Kidney (tissue), 14 donors: ENCODE measurements around the gene SEMA5B. TPM values are rescaled to one million over a fixed set of nuclear protein-coding genes. Genes with fewer than 3 reads are reported as not detected.

Experiments
- DNase-seq, 5 donors: peaks; one replicate each; pipeline ENCODE4 v3.0.0-alpha.2; 2013 to 2020
- FAIRE-seq: peaks from 2 replicates; lab custom pipeline; 2012; peaks lifted over from hg19 to GRCh38; lab: Jason Lieb, UNC
- H3K27ac ChIP-seq, 2 donors: one replicate each; pipeline ENCODE4 v1.7.0; 2013; ENCODE audit warnings: low read depth in 2 of 2, low read length in 2 of 2, inconsistent platforms in 1 of 2
- H3K27me3 ChIP-seq: one replicate; pipeline ENCODE4 v1.7.1; 2013; ENCODE audit warnings: low read length, inconsistent platforms; ENCODE audit not compliant: control insufficient read depth, insufficient read depth
- H3K36me3 ChIP-seq, 3 donors: one replicate each; pipeline versions ENCODE4 v1.7.0 to v1.7.1; 2013; ENCODE audit warnings: low read length in 3 of 3, control low read depth in 1 of 3, inconsistent platforms in 1 of 3; ENCODE audit not compliant: insufficient read depth in 3 of 3, control insufficient read depth in 2 of 3
- H3K4me1 ChIP-seq, 3 donors: one replicate each; pipeline versions ENCODE4 v1.7.0 to v1.7.1; 2013; ENCODE audit warnings: low read length in 3 of 3, inconsistent platforms in 1 of 3, low read depth in 1 of 3; ENCODE audit not compliant: control insufficient read depth in 2 of 3, insufficient read depth in 2 of 3
- H3K4me3 ChIP-seq, 3 donors: one replicate each; pipeline versions ENCODE4 v1.7.0 to v1.8.1; 2013; ENCODE audit warnings: low read length in 3 of 3, control low read depth in 1 of 3, inconsistent platforms in 1 of 3
- H3K9ac ChIP-seq, 3 donors: one replicate each; pipeline versions ENCODE4 v1.7.0 to v1.7.1; 2013; ENCODE audit warnings: low read length in 3 of 3, control low read depth in 1 of 3, inconsistent platforms in 1 of 3
- H3K9me3 ChIP-seq, 3 donors: one replicate each; pipeline versions ENCODE4 v1.7.0 to v1.7.1; 2013; ENCODE audit warnings: low read length in 3 of 3, control low read depth in 1 of 3, inconsistent platforms in 1 of 3; ENCODE audit not compliant: control insufficient read depth in 2 of 3, insufficient read depth in 1 of 3
- CTCF ChIP-seq: IDR thresholded peaks from 3 replicates; pipeline ENCODE4 v1.5.1; 2012; ENCODE audit warnings: mild to moderate bottlenecking, moderate library complexity, borderline replicate concordance; ENCODE audit not compliant: insufficient read depth; ENCODE audit errors: extremely low read depth
- intact Hi-C: fragments of 100-400 bp; cut with DNase I; formaldehyde crosslinking; loops from one replicate; pipeline ENCODE4 v1.11.1; 2022
- polyA plus RNA-seq: library from polyadenylated mRNA; stranded (reverse); fragments of 350-450 nt; fragmentation: Illumina TruSeq; extraction: RNeasy Lipid Tissue Mini Kit (QIAGEN cat#74804); gene quantifications from one replicate; pipeline ENCODE4 v1.2.3, GENCODE V29; 2014; ENCODE audit warnings: low read depth, low replicate concordance; ENCODE audit not compliant: insufficient read depth
- total RNA-seq: library from RNA; stranded (reverse); fragmentation: NEBNext Ultra II Directional; extraction: Animal tissue kit (Norgen Biotek cat#: 25700); gene quantifications from one replicate; pipeline ENCODE4 v1.2.1, GENCODE V29; 2021
- donor health status: control.
- donor health status: control.
- donor health status: control.
- donor health status: control.
- donor health status: control.
- donor health status: DM: yes; HTN: yes; CAD: no.
- donor health status: Normal renal cell carcinoma (clear cell type).

Gene SEMA5B
- total and polyA plus RNA-seq, 2 donors from 2014 or later, result 6.6 to 8.4 TPM

- no peaks in the 10 kb centered on the region for H3K9me3 ChIP-seq
- H3K4me3 ChIP-seq, result no peak overlapping the region
- no peak for TF ChIP-seq CTCF
- DNase-seq, result no peak
- H3K27ac ChIP-seq, result no peak overlapping the region
- no peak overlapping the region for H3K9ac ChIP-seq
- H3K36me3 ChIP-seq, result no peaks in the 10 kb centered on the region
- no peaks in the 10 kb centered on the region for H3K27me3 ChIP-seq
- intact Hi-C loops, result no loop called here
- no peak for FAIRE-seq
- H3K4me1 ChIP-seq, result no peaks in the 10 kb centered on the region
These were observed 95.9 kb downstream of the SEMA5B start for GRCh38 chr3:122931636-122932035.

GRCh38 chr3:122930063-122930997 lies 97.2 kb downstream of the SEMA5B start:
- intact Hi-C loops, result no loop called here
- no peaks in the 10 kb centered on the region for H3K4me1 ChIP-seq
- H3K9me3 ChIP-seq, result no peaks in the 10 kb centered on the region
- no peaks in the 10 kb centered on the region for H3K27me3 ChIP-seq
- H3K9ac ChIP-seq, result no peak overlapping the region
- no peak overlapping the region for H3K4me3 ChIP-seq
- no peak for TF ChIP-seq CTCF
- no peaks in the 10 kb centered on the region for H3K36me3 ChIP-seq
- DNase-seq, result peak in 1 of 5 donors; percentile 27
- no peak for FAIRE-seq
- H3K27ac ChIP-seq, result no peak overlapping the region

- intact Hi-C loops, result no loop called here
- FAIRE-seq (no peak), DNase-seq (no peak)
- Histone ChIP-seq H3K9me3 (no peaks in the 10 kb centered on the region), H3K27ac (no peak overlapping the region), H3K36me3 (no peaks in the 10 kb centered on the region), H3K9ac (no peak overlapping the region), H3K27me3 (no peaks in the 10 kb centered on the region), H3K4me3 (no peak overlapping the region), H3K4me1 (no peaks in the 10 kb centered on the region)
- no peak for TF ChIP-seq CTCF
These were observed 98.1 kb downstream of the SEMA5B start for GRCh38 chr3:122929188-122930062.
